ENCODE data around the gene PIPOX.
"Not testable (repeated sequence)": the region's sequence is repeated elsewhere in the genome, so short reads cannot be mapped to it uniquely, and the experiment has no call there.

Gene PIPOX

DNA sequence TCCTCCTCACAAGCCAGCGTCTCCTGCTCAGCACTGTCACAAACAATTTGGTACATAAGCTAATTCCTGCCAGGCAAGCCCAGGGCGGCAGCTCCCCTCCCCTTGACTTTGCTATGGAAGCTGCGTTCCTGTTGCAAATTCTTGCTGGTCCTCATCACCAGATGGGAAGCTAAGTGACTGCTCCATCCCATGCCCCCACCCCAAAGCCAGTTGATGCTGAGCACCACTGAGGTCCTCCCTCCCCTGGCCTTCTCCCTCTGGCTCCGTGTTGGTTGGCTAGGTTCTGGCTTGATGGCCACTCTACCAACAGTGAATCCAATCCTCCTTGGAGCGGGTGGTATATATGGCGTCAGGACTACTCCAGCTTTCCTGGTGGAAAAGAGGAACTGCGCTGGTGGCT lies 34.4 kb downstream of the PIPOX start:
- no peak for DNase-seq

GRCh38 chr17:29078183-29079045 lies 35.5 kb downstream of the PIPOX start:
- DNase-seq = no peak

DNA sequence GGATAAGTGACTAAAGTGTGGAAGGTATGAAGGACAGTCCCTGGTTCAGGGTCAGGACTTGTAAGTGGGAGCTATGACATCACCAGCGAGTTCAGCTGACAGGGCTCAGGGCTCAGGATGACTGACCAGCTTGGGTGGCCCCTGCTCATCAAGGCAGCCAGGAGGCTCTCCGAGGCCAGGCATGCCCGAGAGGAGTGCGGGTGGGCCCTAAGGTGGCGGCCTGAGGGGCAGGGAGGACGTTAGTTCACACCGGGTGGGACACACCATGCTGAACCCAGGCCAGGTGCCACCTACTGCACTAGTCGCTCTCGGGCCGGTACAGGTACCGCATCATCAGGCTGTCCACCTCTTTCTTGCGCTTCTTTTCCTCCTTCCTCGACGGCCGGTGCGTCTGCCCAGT lies 36.5 kb downstream of the PIPOX start:
- DNase-seq = no peak

DNA sequence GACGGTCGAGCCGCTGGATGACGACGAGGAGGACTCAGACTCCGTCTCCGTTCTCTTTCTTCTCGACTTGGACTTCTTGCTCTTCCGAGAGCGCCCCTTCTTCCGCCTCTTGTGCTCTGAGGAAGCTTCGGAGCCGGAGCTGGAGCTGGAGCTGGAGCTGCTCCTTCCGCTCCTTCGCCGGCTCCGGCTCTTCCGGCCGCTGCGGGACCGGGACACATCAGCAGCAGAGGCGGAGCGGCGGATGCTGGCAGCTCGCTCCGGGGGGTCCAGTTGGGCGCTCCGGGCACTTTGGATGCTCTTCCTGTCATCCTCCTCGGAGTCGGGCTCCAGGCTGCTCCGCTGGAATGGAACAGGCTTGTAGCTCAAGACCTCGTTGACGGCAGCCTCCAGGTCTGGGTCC lies 36.9 kb downstream of the PIPOX start:
- no peak for DNase-seq

- DNase-seq = no peak
Measured at GRCh38 chr17:29080323-29080722, 37.4 kb downstream of the PIPOX start.

DNA sequence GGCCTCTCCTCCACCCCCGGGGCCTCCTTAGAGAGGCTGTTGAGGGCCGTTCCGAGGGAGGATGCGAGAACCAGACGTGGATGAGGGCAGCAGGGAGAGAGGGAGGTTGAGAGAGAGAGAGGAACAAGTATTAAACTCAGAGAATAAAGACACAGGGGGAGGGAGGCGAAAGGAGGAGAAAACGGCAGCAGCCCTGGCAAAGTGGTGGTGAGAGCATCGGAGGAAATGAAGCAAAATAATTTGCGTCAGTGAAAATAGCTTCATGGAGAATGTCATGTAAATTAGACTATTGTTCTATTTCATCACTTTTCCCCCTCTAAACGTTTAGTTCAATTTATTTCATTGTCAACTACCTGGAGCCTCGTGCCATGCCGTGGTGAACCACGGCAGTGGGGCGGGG lies 38.0 kb downstream of the PIPOX start:
- DNase-seq = no peak

DNA sequence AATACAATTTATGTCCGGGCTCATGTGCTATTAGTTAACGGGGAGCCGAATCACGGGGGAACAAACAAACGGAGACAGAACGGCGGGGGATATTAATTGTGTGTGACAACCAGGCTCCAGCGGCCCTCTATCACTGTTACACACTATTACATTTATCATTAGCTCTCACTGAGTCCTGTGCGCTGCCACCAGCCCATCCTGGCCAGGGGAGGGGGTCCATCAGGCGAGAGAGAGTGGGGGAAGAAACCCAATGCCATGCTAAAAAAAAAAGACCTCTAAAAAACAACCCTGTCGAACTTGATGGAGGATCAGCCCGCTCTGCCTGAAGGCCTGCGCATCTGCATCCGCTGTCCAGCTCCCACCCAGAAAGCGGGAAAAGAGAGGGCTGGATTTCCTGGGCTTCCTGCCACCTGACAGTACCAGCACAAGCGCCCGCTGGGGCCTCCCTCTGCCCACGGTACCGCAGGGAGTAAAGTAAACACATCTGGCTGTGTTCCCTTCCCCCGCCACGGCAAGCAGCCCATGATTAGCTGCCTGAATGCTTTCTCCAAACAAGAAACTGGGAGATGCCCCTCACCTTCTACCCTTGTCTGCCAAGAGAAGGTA lies 41.7 kb downstream of the PIPOX start:
- no peak for DNase-seq

DNA sequence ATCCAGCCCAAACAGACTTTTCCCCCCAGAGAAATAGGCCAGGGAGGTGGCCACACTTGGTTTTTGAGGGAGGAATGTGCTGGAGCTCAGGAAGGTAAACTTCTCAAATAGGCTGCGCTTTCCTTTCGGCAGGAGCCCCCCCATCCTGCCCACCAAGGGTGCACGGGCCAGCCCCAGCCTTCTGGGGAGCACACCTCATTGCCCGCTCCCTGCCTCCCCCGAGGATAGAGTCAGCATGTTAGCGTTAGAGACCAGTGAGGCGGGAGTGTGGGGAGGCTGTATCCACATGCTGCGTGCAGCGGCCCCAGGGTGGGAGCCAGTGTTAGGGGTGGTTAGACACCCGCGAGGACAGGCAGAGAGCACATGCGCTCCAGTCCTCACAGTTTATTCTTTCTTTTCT lies 42.3 kb downstream of the PIPOX start:
- DNase-seq = no peak

DNA sequence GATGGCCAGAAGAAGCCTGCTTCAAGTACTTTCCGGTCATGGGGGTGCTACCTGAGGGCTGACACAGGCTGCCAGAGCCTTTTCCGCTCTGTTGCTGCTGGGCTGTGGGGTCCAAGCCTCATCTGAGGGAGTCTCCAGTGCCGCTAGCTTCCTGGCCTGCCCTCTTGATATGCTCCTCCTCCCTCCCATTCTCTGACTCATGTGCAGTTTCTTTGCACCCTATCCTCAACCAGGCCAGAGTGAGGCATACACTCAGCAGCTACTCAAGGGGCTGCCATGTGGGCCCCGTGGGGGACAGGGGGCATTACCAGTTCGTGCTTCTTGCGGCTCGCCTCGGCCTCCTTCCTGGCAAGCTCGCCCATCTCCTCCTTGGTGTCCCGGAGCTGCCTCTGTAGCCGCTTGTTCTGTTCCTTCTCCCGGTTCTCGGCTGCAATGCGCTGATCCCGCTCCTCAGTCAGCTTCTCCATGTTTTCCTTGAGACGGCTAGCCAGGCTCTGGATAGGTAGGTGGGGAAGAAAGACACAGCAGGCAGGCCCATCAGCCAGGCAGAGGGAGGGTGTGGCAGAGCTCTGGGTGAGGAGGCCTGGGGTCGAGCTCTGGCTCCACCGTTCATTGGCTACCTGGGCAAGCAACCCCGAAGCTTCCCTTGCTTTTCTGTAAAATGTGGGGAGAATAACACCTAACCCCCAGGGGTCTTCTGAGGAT lies 43.8 kb downstream of the PIPOX start:
- no peak for DNase-seq

GRCh38 chr17:29088782-29089181 lies 45.8 kb downstream of the PIPOX start:
- not testable (repeated sequence) for DNase-seq

GRCh38 chr17:29089601-29090044 lies 46.7 kb downstream of the PIPOX start:
- DNase-seq = no peak

- DNase-seq = no peak
Measured at GRCh38 chr17:29090108-29090507, 47.2 kb downstream of the PIPOX start.

DNA sequence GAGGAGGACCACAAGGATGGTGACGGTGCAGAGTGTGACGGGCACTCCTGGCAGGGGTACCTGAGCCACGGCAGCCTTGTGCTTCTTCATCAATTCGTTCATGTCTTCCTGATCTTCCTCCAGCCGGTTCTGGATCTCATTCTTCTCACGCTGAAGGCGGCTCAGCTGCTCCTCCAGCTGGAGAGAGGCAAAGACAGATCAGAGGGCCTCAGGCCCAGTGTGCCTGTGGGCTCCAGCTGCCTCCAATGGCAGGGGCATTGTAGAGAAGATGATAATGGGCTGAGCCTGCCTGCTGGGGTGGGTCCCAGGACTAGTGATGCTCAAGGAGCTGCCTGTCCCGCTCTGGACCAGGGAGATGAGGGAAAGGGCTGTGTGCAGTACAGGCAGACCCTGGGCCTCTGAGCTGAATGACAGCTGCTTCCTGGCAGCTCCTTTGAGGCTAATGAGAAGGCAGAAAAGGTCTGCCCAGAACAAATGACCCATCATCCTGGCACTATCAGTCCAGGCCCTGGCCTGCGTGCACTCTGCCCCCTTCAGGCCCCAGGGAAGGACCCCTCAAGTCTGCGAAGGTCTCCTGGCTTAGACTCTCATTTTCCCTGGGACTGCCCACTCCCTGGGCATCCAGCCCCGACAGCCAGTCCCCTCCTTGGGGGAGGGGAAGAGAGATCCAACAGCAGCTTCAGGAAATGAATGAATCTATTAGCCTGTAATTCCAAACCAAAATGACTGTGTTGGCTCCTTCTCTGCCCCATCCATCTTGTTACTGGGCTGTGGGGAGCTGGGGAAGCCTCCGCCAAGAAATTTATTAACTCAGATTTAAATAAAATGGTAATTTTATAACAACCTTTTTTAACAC lies 48.0 kb downstream of the PIPOX start:
- DNase-seq = no peak

DNA sequence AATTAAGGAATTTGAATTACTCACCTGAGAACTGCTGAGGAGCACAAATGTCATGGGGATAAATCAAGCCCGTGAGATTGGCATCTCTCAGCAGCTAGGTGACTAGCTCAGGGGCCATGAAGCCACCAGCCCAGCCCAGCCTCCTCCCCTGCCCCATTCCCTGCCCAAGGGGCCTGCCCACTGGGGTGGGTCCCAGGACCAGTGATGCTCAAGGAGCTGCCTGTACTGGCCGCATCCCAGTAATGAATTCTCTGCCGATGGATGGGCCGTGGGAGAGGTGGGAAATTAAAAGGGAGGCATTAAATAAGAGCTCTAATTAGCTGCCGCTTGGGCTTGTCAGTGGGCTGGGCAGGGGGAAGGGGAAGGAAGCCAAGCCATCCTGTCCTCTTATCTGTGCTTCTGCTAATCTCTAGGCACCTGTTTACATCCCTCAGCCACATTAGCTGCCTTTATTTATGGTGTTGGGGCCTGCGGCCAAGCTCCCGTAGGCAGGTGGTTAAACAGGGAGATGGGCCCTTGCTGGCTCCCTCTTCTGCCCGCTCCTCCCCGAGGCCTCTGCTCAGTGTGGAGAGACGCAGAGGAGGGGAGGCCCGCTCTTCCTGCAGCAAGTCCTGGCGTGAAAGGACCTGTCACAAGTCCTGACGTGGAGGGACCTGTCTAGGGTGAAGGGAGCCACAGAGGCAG lies 48.8 kb downstream of the PIPOX start:
- DNase-seq = no peak

DNA sequence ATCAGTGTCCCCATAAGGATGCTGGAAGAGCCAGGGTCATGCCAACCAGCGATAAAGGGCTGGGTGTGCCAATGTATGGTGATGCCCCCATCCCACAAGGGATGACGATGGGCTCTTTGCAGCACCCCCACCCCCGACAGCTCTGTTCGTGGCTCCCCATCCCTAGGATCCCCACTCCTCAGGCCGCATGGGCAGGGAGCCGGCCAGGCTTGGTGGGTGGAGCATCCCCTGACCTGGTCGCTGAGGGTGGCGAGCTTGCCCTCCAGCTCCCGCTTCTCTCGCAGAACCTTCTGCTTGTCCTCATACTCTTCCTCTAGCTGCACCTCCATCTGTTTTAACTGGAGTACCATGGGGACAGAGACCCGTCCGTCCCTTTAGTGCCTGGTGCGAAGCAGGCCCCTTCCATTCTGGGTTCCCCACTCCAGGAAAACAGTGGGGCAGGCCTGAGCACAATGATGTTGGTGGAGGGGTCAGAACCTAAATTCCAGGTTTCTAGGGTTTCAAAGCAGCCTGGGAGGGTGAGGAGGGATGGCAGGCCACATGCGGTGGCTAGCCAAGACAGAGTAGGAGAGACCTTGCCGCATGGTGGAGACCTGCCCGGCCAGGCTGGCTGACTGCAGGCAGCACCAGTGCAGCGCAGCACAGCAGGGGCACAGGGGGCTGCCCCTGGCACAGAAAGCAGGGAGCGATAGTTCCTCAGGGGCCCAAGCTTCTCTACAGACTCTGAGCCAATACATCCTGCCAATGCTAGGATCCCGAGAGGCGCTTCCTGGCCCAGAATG lies 50.3 kb downstream of the PIPOX start:
- no peak for DNase-seq

GRCh38 chr17:29094101-29094708 lies 51.3 kb downstream of the PIPOX start:
- DNase-seq = no peak

GRCh38 chr17:29095439-29095838 lies 52.5 kb downstream of the PIPOX start:
- DNase-seq = no peak

- DNase-seq = no peak
Measured at GRCh38 chr17:29096094-29096493, 53.2 kb downstream of the PIPOX start.

DNA sequence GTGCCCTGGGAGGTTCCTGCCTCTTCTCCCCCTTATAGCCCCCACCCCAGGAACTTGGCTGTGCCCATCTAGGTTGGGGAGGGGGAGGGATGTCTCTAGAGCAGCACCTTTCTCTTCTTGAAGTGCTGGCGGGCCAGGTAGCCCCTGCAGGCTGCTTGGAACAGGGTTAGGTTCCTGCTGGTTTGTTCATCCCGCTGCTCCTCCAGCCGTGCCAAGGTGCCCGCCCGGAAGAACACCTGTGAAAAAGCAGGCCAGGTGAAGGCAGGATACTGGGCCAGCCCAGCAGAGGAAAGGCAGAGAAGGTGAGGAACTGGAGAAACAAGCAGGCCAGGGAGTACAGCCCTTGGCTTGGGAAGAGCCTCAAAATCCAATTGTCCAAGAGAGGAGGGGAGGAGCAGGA lies 56.6 kb downstream of the PIPOX start:
- DNase-seq = no peak

- DNase-seq = no peak
Measured at GRCh38 chr17:29100296-29100695, 57.4 kb downstream of the PIPOX start.

DNA sequence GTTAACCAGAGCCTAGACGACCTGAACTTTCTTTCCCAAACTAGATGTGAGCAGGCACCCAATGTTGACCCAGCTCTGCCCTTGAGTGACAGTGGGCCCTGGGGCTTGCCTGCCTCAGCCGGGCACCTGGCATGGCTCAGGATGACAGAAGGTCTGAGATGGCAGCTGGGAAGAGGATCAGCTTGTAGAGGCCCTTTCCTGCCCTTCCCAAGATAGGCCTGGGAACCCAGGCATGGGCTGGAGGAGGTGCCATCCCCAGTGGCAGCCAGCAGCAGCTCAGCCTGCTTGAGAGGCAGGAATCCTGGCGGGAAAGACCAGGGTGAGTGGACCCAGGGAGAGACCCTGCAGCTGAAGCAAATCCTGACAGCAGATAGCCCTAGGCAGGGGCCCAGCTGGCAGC lies 59.1 kb downstream of the PIPOX start:
- DNase-seq = no peak
